ENCODE data around the gene TTR. TPM values are rescaled to one million over a fixed set of nuclear protein-coding genes. Genes with fewer than 3 reads are reported as not detected.
A peak's percentile ranks its signal among the peaks of the same experiment; 100 is the strongest.

Gene TTR
- total RNA-seq, 1 experiment from 2014 or later = 139 TPM

DNA sequence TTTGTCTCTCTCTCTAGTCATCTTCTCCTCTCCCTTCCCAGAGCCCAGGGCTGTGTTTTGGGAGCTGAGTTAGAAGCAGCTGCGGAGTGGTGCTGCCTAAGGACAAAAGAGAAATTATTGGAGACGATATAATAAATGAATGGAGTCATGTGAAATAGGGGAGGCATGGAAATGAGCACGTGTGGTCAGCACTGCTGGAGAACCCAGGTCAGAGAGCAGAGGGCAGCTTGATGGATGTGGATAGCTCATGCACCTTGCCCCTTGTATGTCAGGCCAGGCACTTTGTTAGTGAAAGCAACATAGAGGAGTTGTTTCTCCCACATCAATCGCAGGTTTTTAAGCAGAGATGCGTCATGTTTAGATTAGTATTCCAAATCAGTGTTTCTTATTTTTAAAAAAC is 15.7 kb downstream of the TTR start:
- POLR2A ChIA-PET = no interaction called here
- no peaks in the 10 kb centered on the region for H3K36me3 Mint-ChIP-seq (ENCODE audit: insufficient read depth, unreplicated experiment)
- H3K4me3 ChIP-seq (ENCODE audit: low read depth, low read length) = no peak overlapping the region
- H3K27ac Mint-ChIP-seq (ENCODE audit: unreplicated experiment) = no peak overlapping the region
- H3K4me3 Mint-ChIP-seq (ENCODE audit: unreplicated experiment) = no peak overlapping the region
- no peaks in the 10 kb centered on the region for H3K36me3 ChIP-seq (ENCODE audit: control insufficient read depth, insufficient read depth, low read length)
- intact Hi-C loops (cut with micrococcal nuclease; ENCODE audit: unreplicated experiment) = no loop called here
- DNase-seq = no peak
- BruUV-seq (replicated peaks) = no TSS peak
- peaks cover 24% of the 10 kb centered on the region for H3K4me1 Mint-ChIP-seq (ENCODE audit: low read depth, unreplicated experiment)
- no peaks in the 10 kb centered on the region; the same call in 1 of the 2 replicates for H3K4me1 ChIP-seq
- H3K27me3 ChIP-seq (replicated peaks; ENCODE audit: control insufficient read depth, insufficient read depth, low read length) = no peaks in the 10 kb centered on the region
- CTCF ChIA-PET = no interaction called here
- no peaks in the 10 kb centered on the region for H3K27me3 Mint-ChIP-seq (ENCODE audit: insufficient read depth, unreplicated experiment)
- no peaks in the 10 kb centered on the region for H3K9me3 Mint-ChIP-seq (ENCODE audit: unreplicated experiment)
- no peak for TF ChIP-seq CTCF (IDR thresholded peaks at IDR 0.05; ENCODE audit: insufficient read depth in 1 of 2, low read depth in 1 of 2, low read length in 1 of 2, severe bottlenecking in 1 of 2, unreplicated experiment in 1 of 2)
- no peaks in the 10 kb centered on the region for H3K9me3 ChIP-seq

DNA sequence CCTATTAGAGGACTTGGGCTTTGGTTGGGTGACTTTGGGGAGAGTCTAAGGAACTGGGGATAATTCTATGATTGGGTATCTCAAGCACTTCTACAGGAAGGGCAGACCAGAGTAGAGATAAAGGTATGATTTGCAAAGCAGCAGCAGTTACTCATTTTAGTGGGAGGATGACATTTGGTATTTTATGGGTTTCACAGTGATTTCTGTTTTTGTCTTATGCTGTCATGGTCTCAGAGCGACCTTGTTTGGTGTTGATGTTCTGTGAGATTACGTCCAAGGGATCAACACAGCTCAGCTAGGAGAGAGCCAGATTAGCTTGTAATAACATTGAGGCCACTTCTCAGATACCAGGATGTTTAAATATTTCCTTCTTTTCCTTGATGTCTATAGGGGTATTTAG is 18.2 kb downstream of the TTR start:
- no peak for DNase-seq
- TF ChIP-seq CTCF (IDR thresholded peaks at IDR 0.05; ENCODE audit: insufficient read depth in 1 of 2, low read depth in 1 of 2, low read length in 1 of 2, severe bottlenecking in 1 of 2, unreplicated experiment in 1 of 2) = no peak
- Mint-ChIP-seq H3K4me1 (ENCODE audit: low read depth, unreplicated experiment) (peaks cover 24% of the 10 kb centered on the region), H3K4me3 (ENCODE audit: unreplicated experiment) (no peak overlapping the region), H3K36me3 (ENCODE audit: insufficient read depth, unreplicated experiment) (no peaks in the 10 kb centered on the region), H3K9me3 (ENCODE audit: unreplicated experiment) (no peaks in the 10 kb centered on the region), H3K27me3 (ENCODE audit: insufficient read depth, unreplicated experiment) (no peaks in the 10 kb centered on the region), H3K27ac (ENCODE audit: unreplicated experiment) (no peak overlapping the region)
- POLR2A ChIA-PET = no interaction called here
- Histone ChIP-seq H3K4me1 (no peaks in the 10 kb centered on the region; the same call in 1 of the 2 replicates), H3K4me3 (ENCODE audit: low read depth, low read length) (no peak overlapping the region), H3K36me3 (ENCODE audit: control insufficient read depth, insufficient read depth, low read length) (no peaks in the 10 kb centered on the region), H3K27me3 (replicated peaks; ENCODE audit: control insufficient read depth, insufficient read depth, low read length) (no peaks in the 10 kb centered on the region), H3K9me3 (no peaks in the 10 kb centered on the region)
- intact Hi-C loops (cut with micrococcal nuclease; ENCODE audit: unreplicated experiment) = loop anchor here (5.0 kb wide), 2 partner anchors 53 to 72 kb away; partner anchors contain the start of gene B4GALT6
- CTCF ChIA-PET = no interaction called here
- BruUV-seq (replicated peaks) = no TSS peak

DNA sequence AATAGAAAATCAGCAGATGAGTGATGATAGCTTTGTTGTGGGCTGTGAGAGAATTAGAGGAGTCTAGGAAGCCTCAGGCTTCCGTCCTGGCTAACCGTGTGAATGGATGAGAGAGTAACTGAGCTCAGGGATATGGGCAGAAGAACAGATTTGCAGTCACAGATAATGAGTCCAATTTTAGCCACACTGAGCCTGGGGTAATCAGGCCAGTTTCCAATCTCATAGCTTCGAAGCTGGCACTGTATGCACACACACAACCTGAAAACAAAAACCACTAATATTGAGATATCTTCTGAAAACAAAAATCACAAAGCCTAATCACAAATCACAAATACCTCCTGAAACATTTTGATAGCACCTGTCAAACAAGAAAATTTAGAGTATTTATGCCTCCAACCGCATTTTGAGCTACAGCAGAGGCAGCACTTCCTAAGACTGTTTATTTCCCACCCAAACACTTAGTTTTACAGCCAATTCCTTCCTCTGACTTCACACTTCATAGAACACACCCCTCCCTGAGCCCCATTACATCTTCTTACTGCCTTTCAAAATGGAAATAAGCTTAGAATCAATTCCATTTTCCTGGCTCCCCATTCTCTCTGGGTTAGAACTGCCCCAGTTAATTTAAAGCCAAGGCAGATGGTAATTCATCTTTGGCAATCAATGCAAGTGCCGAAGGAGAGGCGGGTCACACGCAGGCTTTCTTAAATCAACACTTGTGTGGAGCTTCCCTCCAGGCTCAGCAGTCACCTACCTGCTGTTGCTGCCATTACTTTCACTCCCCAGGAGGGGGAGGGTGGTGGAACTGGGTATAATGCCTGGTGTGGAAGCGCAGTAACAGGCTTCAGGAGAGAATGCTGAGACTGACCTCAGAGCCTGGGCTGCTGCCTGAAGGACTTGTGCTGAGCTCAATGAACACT is 18.9 kb downstream of the TTR start:
- Histone ChIP-seq H3K4me1 (no peaks in the 10 kb centered on the region; the same call in 1 of the 2 replicates), H3K4me3 (ENCODE audit: low read depth, low read length) (no peak overlapping the region), H3K27me3 (replicated peaks; ENCODE audit: control insufficient read depth, insufficient read depth, low read length) (no peaks in the 10 kb centered on the region), H3K36me3 (ENCODE audit: control insufficient read depth, insufficient read depth, low read length) (no peaks in the 10 kb centered on the region), H3K9me3 (no peaks in the 10 kb centered on the region)
- peak overlapping the region; percentile 4 for H3K4me3 Mint-ChIP-seq (ENCODE audit: unreplicated experiment)
- ChIA-PET POLR2A (no interaction called here), CTCF (interaction anchor here (0.6 to 1.0 kb wide), 4 partner anchors 36 to 74 kb away, joined by 3 to 6 read pairs (median 4); no protein-coding TSS in a partner anchor)
- H3K27me3 Mint-ChIP-seq (ENCODE audit: insufficient read depth, unreplicated experiment) = no peaks in the 10 kb centered on the region
- no TSS peak for BruUV-seq (replicated peaks)
- no peaks in the 10 kb centered on the region for H3K36me3 Mint-ChIP-seq (ENCODE audit: insufficient read depth, unreplicated experiment)
- intact Hi-C loops (cut with micrococcal nuclease; ENCODE audit: unreplicated experiment) = loop anchor here (1.0 to 5.0 kb wide), 3 partner anchors 23 to 72 kb away; partner anchors contain the start of gene B4GALT6
- peak; percentile 58 to 61 for DNase-seq
- TF ChIP-seq CTCF (IDR thresholded peaks at IDR 0.05; ENCODE audit: insufficient read depth in 1 of 2, low read depth in 1 of 2, low read length in 1 of 2, severe bottlenecking in 1 of 2, unreplicated experiment in 1 of 2) = peak in 1 of 2 experiments; percentile 40
- H3K4me1 Mint-ChIP-seq (ENCODE audit: low read depth, unreplicated experiment) = peaks cover 24% of the 10 kb centered on the region
- no peak overlapping the region for H3K27ac Mint-ChIP-seq (ENCODE audit: unreplicated experiment)
- H3K9me3 Mint-ChIP-seq (ENCODE audit: unreplicated experiment) = no peaks in the 10 kb centered on the region

Measured in Caco-2 (cell line).